Activated CD4-positive, alpha-beta T cell treated with anti-CD3 and anti-CD28 coated beads for 4 hours (primary cell): ENCODE measurements around the gene C4BPA.

ENCODE experiments used
- DNase-seq, 2 donors: peaks; one replicate each; pipeline ENCODE4 v3.0.0-alpha.2; 2020

The C4BPA gene

DNA sequence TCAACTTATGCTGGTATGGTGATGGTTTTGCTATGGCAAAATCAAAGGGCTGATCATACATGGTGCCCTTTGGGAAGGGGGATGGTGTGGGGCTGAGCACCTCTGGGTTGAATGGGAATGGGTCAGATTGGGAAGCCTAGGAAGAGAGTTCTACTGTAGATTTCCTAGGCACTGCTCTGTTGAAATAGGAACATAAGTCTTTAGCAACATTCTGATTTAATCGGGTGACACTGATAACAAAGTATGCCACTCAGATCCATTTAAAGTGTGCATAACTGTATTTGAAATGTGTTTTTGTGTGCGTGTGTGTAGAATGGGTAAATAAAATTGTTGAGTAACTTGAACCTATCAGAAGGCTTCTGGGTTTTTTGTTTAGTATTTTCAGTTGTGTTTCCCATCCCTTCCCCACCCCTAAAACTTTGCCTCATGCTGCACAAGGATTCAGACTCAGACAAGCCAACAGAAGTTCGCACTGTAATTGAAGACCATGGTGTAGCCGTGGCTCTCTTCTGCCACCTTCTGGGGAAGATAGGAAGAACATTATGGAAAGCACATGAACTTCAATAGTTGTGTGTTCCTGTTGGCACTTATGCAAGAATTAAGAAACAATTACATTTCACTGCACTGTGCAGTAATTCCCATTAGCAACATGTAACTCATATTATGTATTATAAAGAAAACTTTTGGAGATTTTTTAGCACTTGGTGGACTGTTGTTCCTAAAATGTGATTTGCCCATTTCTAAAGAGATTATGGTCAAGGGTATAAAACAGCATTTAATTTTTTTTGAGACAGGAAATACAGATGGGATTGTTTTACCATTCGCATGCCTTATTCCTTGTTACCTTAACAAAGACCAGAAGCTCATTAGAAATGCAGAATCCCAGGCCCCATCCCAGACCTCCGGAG lies 26.3 kb upstream of the C4BPA start:
- peak; percentile 44 to 75 for DNase-seq

- DNase-seq: no peak
Measured at GRCh38 chr1:207078578-207079132, 25.4 kb upstream of the C4BPA start.

- DNase-seq: no peak
Measured at GRCh38 chr1:207079706-207080241, 24.3 kb upstream of the C4BPA start.

- DNase-seq: no peak
Measured at GRCh38 chr1:207081088-207081487, 22.9 kb upstream of the C4BPA start.

GRCh38 chr1:207081806-207082205 lies 22.2 kb upstream of the C4BPA start:
- DNase-seq: no peak

DNA sequence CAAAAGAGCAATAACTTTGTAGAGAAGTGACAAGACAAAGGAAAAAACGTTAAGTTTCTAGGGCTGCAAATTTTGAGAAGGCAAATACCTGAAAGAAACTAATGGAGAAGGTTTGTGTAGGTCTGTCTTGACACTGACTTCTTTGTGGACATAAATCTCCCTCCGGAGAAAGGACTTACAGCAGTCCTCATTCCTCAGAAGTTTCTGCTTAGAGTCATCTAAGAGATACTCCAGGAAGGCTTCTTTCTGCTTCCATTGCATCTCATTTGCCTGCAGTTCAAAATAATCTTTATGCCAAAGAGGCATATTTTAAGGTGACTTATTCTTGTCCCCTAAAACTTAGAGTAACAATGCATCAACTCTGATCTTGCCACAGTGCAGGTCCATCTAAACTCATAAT lies 19.8 kb upstream of the C4BPA start:
- DNase-seq: no peak

DNA sequence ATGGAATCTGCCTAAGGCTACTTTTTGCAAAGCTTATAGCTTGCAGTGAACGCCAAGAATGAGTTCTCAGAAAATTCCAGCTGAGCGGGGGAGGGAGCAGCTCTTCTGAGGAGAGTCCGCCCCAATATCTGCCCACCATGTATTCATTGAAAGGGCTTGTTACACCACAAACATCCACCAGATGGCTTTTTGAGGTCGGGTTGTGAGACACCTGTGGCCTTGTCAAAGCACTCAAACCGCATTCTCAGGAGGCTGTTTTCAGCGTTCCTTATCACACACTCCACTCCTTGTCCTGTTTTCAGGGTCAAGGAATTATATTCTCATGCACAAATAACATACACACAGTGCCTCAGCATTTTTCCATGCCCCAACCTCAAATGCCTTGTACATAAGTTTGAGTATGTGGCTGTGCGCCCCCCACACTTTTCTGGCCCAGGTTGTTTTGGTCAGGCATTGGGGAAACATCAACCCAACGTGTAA lies 19.3 kb upstream of the C4BPA start:
- DNase-seq: peak; percentile 56 to 63

- DNase-seq: no peak
Measured at GRCh38 chr1:207085887-207086286, 18.1 kb upstream of the C4BPA start.

DNA sequence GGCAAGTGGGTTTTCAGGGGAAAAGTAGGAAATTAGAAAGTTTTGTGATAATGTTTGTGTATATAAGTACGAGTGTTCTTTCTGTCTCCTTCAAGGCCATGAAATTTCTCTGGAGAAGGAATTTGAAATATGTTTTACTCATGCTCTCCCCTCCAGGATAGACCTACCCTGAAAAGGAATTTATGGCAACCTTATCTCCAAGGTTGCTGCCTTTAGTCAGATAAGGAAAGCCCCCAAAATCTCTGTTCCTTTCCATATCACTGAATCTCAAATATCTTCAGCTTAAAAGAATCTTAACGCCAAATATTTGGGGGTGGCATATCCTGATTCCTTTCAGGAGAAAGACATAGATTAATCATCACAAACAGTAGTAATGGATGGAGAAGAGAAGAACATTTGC lies 15.9 kb upstream of the C4BPA start:
- DNase-seq: no peak

DNA sequence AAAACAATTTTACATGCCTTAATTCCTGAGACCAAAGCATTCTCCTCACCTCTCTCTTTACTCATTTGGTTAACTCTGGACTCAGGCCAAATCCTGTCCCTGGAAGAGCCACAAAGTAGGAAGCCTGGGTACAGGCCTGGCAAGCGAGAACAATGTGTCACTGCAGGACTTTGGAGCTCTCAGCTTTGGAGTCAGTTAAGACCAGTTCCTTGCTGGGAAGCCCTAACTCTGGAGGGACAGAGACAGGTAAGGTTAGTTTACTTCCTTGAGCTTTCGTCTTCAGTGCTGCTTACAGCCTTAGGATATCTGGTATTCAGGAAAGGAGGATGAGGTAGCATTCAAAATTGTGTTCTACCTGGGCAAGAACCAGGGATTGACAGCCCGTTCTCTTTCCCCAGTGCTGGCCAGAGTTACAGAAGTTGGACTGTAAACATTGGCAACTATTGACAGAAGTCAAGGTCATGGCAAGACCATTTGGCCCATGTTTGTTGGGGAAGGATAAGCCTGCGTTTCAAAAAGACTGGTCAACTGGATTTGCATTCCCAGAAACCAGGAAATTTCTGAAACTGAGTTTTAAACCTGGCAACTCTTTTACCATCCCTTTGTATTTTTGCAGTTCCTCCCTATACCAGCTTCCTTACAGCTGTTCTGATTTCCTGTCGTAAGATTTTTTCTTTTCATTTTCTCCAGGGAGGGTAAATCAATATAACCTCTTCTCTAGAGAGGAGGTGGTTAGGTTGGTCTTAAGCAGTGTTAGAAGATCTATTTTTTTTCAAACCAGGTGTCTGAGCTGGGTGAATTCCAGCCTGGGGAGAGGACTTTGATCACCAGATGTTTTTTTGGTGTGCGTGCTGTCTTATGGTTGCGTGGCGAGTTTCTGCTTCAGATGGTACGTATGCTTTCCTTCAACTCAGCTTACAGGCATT lies 15.1 kb upstream of the C4BPA start, which contains the start of gene C4BPB:
Gene C4BPB, plus strand, starts transcription at position 160 of the 926 bp plus-strand sequence. Its CDS starts 672 bp downstream, at position 832.
- no peak for DNase-seq

DNA sequence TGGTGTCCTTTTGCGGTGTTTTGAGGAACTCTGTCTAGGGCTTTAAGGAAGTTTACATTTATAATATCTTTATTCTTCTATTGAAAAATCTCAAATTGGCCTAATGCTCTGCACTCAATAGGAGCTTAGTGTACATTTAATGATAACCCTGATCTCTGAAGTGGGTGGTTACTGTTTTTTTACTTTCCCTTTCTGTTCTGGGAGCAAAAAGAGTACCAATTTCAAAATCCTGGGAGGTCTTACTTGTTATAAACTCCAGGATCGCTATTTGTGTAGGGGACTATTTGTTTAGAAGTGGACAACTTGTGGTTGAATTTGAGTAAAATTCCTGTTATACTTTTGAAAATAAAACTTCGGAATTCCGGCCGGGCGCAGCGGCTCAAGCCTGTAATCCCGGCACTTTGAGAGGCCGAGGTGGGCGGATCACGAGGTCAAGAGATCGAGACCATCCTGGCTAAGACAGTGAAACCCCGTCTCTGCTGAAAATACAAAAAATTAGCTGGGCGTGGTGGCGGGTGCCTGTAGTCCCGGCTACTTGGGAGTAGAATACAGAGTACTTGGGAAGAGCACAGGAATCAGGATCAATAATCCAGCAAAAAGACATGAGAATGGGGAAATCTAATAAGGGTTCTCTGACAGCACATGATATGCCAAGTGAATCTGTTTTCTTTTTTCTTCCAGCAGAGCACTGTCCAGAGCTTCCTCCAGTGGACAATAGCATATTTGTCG lies 14.2 kb upstream of the C4BPA start:
- DNase-seq: no peak

DNA sequence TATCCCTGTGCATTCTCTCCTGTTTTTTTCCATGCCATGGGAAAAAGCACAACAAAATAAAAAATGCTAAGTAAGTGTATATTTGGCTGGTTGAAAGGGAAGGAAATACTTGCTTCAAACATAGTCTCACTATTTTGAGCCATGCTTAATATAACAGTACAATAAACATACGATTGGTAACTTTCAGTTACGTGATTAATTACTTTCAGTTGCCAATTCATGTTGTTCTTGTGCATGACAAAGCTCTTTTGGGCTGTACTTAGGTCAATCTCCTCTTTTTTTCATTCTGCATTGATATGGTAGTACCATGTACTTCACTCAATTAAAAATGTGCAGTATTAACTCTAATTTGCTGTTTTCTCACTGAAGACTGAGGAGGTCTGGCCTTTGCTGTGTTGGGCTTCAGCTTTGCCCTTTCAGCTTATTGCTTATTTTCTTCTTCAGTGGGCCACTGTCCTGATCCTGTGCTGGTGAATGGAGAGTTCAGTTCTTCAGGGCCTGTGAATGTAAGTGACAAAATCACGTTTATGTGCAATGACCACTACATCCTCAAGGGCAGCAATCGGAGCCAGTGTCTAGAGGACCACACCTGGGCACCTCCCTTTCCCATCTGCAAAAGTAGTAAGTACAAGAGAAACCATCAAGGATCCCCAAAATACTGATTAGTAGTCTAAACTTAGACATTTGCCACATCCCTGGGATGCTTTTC lies 12.7 kb upstream of the C4BPA start:
- DNase-seq: no peak

DNA sequence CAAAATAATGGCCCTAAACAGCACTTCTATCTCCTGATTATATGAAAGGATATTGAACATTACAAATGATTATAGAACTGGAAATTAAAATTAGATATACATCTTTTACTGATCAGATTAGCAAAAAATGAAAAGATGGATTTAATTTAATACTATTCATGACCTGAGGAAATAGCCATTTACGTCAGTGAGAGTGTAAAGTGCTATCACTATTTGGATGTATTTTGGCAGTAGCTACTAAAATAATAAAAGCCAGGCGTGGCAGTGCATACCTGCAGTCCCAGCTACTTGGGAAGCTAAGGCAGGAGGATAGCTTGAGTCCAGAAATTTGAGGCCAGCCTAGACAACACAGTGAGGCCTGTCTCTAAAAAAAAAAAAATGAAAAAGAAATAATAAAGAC lies 10.1 kb upstream of the C4BPA start:
- no peak for DNase-seq

DNA sequence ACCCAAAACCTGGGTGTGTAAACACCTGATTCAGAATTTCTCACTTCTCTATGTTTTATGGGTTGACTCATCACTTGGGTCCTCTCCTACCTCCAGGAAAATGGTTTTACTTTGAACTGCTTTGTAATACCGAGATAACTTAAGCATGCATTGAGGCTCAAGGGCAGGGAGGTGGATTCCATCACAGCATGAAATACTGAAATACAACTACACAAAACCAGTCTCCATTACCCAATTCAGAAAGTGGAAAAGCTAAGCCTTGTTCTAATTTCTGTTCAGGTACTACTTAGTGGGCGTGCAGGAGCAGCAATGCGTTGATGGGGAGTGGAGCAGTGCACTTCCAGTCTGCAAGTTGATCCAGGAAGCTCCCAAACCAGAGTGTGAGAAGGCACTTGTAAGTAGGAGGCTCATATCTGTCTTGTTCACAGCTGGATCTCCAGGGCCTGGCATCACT lies 6.1 kb upstream of the C4BPA start:
- DNase-seq: no peak

- DNase-seq: no peak
Measured at GRCh38 chr1:207101720-207102119, 2.3 kb upstream of the C4BPA start.

GRCh38 chr1:207102146-207102545 lies 1.9 kb upstream of the C4BPA start:
- no peak for DNase-seq

DNA sequence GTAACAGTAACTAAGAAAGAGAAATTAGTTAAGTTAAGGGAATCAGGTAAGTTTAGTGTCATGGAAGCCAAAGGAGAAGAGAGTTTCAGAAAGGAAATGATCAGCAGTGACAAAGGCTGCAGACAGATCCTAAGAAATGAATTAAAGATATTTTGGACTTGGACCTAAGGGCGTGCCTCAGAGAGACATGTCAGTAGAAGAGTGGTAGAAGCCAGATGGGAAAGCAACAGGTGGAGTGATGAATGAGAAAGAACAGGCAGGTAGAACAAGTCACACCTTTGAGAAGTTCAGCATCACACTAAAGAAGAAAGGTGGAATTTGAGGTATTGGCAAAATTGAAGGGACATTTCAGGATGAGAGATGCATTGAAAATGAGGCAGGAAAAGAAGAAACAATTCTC lies 1.4 kb upstream of the C4BPA start:
- no peak for DNase-seq

DNA sequence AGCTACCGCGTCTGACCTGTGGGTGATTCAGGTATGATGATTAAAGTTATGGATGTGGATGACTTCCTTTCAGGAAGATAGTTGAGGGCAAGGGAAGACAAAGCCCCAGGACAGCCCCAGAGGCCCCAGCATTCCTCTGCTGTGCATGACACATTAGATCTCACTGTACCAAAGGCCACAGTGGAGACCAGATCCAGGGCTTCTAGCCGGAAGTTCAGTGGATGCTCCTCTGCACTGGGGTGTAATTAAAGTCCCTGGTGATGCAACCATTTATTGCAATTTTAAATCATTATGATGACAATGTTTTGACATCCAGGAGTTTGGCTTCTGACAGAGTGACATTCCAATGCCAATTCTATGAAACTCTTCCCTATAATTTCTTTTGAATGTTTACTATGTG lies 5.0 kb downstream of the C4BPA start:
- DNase-seq: no peak

DNA sequence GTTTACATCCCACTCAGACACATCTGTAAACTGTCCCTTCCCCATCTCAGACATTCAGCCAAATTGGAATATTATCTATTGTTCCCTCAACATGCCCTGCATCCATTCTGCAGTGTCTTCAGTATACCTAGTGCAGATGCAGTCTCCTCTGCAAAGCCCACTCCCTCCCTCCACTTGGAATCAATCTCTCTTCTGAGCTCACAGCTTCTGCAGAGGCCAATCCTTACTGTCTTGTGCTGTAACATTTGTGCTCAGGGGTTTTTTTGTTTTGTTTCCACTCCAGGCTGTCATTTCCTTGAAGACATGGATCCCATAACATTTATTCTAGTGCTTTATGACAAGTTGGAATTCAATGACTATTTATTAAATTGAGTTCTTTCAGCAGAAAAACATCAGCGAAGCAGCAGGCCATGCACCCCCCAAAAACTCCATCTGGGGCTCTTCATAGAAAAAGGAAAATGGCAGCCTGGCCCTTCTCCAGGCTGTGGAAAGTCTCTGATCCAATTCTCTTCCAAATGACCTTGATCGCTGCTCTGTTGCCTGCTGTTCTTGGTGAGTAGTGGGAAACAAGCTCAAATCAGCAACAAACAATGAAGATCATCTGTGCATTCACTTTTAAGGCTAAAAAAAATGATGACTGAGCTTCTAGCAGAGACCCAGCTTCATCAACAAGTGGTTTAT lies 8.7 kb downstream of the C4BPA start:
- DNase-seq: no peak

DNA sequence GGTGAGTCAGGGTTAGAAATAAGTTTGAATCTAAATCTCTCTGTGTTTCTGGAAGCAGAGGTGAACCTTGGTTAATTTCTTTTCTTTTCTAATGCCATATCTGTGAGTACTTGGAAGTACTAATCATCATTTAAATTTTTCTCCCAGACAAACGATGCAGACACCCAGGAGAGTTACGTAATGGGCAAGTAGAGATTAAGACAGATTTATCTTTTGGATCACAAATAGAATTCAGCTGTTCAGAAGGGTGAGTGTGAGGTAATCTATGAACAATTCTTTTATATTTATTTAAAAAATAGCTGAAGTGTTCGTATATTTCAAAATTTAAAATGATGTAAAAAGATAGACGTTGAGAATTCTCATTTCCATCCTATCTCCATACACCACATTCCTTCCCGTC lies 11.2 kb downstream of the C4BPA start:
- no peak for DNase-seq

- DNase-seq: no peak
Measured at GRCh38 chr1:207124389-207124788, 20.4 kb downstream of the C4BPA start.
